Measurements from ENCODE around the gene AVEN.

GRCh38 chr15:33982516-33982915 is 56.5 kb downstream of the AVEN start:
- TF ChIP-seq, protein P1, sequence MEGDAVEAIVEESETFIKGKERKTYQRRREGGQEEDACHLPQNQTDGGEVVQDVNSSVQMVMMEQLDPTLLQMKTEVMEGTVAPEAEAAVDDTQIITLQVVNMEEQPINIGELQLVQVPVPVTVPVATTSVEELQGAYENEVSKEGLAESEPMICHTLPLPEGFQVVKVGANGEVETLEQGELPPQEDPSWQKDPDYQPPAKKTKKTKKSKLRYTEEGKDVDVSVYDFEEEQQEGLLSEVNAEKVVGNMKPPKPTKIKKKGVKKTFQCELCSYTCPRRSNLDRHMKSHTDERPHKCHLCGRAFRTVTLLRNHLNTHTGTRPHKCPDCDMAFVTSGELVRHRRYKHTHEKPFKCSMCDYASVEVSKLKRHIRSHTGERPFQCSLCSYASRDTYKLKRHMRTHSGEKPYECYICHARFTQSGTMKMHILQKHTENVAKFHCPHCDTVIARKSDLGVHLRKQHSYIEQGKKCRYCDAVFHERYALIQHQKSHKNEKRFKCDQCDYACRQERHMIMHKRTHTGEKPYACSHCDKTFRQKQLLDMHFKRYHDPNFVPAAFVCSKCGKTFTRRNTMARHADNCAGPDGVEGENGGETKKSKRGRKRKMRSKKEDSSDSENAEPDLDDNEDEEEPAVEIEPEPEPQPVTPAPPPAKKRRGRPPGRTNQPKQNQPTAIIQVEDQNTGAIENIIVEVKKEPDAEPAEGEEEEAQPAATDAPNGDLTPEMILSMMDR (IDR thresholded peaks at IDR 0.05; ENCODE audit: low read length), result no peak
- no peak for TF ChIP-seq EZH2 (optimal IDR thresholded peaks at IDR 0.05; ENCODE audit: low read depth, low read length)
